GM21390 (cell line): ENCODE results near the gene PSMA1.
"Not testable (repeated sequence)": the region's sequence is repeated elsewhere in the genome, so short reads cannot be mapped to it uniquely, and the experiment has no call there.

ENCODE experiments used
- ATAC-seq: cut with Tn5 transposase; IDR thresholded peaks from one replicate; pipeline ENCODE4 v1.9.1; 2021; ENCODE audit not compliant: unreplicated experiment

The PSMA1 gene

GRCh38 chr11:14535166-14535565, 15.0 kb upstream of the PSMA1 start:
- ATAC-seq = not testable (repeated sequence)

DNA sequence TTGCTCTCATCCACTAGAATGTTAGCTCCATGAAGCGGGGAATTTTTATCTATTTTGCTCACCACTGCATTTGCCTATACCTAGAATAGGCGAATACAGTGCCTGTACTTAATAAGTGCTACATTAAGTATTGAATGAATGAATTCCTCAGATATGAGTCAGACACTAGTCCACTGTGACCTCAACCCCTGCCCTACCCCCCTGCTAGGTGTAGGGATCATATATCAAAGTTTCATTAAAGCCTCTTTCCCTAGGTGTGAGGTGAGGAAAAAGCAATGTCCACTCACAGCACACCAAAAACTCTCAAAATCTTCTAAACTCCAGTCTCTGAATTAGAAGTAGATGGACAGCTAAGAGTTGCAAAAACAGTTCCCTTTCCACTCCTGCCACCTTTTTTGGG, 9.8 kb upstream of the PSMA1 start:
- ATAC-seq = no peak

DNA sequence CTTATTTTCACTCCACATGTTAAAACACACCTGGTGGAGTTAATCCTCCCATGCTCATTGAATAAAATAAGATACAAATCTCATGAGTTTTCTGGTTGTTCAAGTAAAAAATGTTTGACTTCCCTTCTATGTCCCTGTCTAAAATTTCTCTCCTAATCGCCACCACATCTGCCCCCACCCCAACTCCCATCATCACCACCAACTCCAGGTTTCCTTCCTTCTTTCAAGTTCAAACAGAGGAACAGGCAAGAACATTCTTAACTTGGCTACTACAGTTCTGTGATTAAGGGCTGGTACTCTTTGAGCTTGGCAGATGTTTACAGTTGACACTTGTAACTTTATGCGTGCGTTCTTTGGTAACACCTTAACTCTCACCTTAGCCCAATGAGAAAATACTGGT, 9.1 kb upstream of the PSMA1 start:
- ATAC-seq = no peak

GRCh38 chr11:14522801-14523200, 2.6 kb upstream of the PSMA1 start:
- ATAC-seq = no peak

GRCh38 chr11:14522245-14522644, 2.1 kb upstream of the PSMA1 start:
- ATAC-seq = no peak

- ATAC-seq = no peak
Observed at GRCh38 chr11:14520747-14521151, 563 bp upstream of the PSMA1 start.

- peak; percentile 7 for ATAC-seq
Observed at GRCh38 chr11:14519597-14519916, 629 bp downstream of the PSMA1 start.

GRCh38 chr11:14518820-14519219, 1.4 kb downstream of the PSMA1 start:
- no peak for ATAC-seq

GRCh38 chr11:14513800-14514199, 6.4 kb downstream of the PSMA1 start:
- ATAC-seq = no peak

- no peak for ATAC-seq
Observed at GRCh38 chr11:14506532-14506931, 13.7 kb downstream of the PSMA1 start.

DNA sequence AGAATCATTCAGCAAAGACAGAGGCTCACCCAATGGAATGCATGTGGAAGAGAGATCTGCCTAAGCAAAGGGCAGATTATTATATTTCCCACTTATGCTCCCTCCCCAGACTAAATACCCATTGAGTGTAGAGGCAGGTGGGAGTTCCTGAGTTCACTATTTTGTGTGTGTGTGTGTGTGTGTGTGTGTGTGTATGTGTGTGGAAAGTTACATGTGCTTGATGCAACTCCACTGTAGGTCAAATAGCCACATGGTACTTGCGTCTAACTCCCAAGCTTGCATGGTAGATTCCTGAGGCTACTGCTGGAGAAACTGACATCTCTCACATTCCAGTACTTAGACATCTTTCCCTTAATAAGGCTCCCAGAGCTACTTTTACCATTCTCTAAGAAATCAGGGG, 17.2 kb downstream of the PSMA1 start:
- ATAC-seq = no peak

GRCh38 chr11:14502039-14502438, 18.1 kb downstream of the PSMA1 start:
- no peak for ATAC-seq

DNA sequence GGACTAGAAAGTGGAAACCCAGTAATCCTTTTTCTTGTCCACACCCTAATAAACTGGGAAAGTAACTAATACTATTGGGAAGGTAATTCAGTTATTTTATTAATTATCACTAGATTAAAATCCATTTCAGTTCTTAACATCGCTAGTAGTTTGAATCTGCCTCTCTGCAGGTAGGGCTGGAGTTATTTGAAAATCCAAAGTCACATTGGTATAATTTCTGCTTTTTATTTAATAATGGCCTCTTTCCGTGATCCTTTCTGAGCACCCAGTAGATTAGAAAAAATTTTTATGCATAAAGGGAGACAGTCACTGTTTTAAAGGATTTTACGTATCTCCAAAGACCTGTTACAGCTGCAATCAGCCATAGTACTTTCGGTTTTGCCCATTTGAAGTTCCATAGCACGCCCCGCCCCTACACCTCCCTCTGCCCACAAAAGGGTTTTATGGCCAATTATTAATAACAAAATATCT, 20.0 kb downstream of the PSMA1 start:
- ATAC-seq = peak; percentile 59

DNA sequence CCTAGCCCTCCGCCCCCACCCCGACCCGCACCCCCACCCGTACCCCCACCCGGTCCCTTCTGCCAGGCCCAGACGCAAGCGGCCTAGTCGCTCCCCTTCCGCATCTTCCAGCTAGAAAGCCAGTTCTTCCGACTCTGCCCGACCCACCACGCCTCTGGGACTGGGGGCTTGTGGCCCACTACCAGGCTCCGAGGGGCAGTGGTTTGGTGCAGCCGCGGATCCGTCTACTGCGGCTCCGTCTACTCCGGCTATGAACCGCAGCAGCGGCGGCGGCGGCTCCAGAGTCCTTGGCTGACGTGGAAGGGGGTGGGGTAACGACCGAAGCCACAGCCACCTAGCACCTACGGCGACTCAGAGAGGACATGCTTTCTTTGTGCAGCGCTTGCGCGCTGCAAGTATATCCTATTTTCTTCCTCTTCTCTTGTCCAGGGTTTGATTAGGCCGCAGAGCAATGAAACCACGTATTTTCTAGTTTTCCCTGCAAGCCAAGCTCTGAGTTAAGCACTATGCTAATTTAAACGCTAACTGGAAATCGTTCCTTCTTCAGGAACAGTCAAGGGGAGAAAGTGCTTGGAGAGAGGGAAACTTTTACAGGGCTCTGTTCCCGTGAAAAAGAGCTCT, 20.5 kb downstream of the PSMA1 start, which contains the start of gene COPB1:
Gene COPB1 (minus strand): TSS at position 252 of the 621 bp plus-strand sequence. CDS start 883 bp downstream, outside the sequence.
- peak; percentile 90 for ATAC-seq

- ATAC-seq = peak; percentile 6
Observed at GRCh38 chr11:14499178-14499559, 21.0 kb downstream of the PSMA1 start.

DNA sequence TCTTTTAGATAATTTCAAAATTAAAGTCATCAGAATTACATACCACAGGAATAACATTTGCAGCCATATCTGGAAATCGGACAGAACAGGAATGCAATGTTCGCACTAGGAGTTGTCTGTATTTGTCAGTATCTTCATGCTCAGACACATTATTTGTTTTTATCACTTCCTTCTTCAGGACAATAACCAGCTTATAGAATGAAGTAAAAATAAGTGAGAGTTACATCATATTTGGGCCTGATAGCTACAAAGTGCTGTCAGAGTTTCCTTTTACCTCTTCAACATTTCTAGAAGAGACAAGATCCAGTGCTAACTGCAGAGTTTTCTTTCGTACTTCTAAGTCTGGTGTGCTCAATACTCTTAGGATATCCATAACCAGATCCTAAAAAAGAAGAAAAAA, 39.5 kb downstream of the PSMA1 start:
- ATAC-seq = no peak

- ATAC-seq = no peak
Observed at GRCh38 chr11:14471127-14471526, 49.1 kb downstream of the PSMA1 start.

DNA sequence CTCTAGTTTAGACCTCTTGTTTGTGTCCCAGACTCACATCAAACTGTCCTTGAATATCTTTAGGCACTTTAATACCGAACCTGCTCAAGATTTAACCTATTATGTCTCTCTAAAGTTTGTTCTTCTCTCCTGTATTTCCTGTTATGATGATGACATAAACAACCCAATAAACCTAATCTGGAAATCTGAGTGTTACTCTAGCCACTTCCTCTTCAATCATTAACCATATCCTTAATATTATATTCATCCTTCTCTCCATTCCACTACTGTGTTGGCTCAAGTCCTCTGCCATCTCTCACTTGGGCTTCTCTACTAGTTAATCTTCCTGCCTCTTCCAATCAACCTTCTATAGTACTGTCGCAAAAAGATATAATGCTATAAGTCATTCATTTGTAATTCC, 56.6 kb downstream of the PSMA1 start:
- ATAC-seq = no peak

- no peak for ATAC-seq
Observed at GRCh38 chr11:14460147-14460546, 60.0 kb downstream of the PSMA1 start.

GRCh38 chr11:14458377-14458776, 61.8 kb downstream of the PSMA1 start:
- no peak for ATAC-seq

DNA sequence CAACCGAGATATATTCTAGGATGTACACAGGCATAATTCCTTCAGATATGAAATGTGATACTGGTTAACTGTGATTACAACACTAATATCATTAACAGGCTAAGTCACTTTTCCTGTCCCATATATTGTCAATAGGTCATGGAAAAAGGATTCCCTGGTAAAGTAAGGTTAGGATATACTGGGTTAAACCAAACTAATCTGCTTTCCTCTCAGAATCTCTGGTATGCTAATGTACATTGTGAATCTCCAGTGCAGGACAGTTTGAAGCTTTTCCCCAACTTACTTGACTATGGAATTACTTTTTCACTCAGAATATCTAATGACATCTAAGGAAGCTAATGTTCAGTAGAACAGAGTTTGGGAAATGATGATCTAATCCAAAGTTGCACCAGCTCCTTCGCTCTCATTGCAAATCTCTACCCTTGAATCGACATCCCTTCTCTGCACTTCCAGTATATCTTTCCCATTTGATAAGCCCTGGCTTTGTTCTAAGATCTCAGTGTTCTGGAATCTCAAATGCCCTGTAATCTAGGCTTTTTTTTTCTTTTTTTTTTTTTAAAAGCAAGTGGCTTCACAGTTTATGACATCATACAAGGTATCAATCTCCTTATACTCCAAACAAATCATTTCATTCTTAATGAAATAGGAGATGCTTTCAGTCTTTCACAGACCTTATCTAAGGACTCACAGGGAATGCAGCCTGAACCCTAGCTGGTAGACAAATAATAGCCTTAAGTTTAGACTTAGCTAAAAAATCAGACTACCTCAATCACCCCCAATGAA, 64.3 kb downstream of the PSMA1 start:
- ATAC-seq = no peak
